ENCODE data around the gene CREB3L1.

CREB3L1 gene

GRCh38 chr11:46351148-46351547, 73.7 kb downstream of the CREB3L1 start:
- Histone ChIP-seq H3K36me3 (ENCODE audit: control insufficient read depth, insufficient read depth, low read length) (no peaks in the 10 kb centered on the region), H3K9me3 (ENCODE audit: control insufficient read depth, insufficient read depth, low read depth, low read length) (no peaks in the 10 kb centered on the region), H3K27me3 (ENCODE audit: control insufficient read depth, insufficient read depth, low read length) (peaks cover 9% of the 10 kb centered on the region), H3K4me3 (ENCODE audit: low read depth, low read length) (no peak overlapping the region), H3K4me1 (ENCODE audit: control insufficient read depth, insufficient read depth, low read length) (peaks cover 63% of the 10 kb centered on the region), H3K27ac (ENCODE audit: low read depth, low read length) (no peak overlapping the region), H3K9ac (ENCODE audit: low read length) (no peak overlapping the region)

GRCh38 chr11:46351606-46352005, 74.1 kb downstream of the CREB3L1 start:
- Histone ChIP-seq H3K36me3 (ENCODE audit: control insufficient read depth, insufficient read depth, low read length) (no peaks in the 10 kb centered on the region), H3K4me1 (ENCODE audit: control insufficient read depth, insufficient read depth, low read length) (peaks cover 63% of the 10 kb centered on the region), H3K27me3 (ENCODE audit: control insufficient read depth, insufficient read depth, low read length) (peaks cover 4% of the 10 kb centered on the region), H3K9me3 (ENCODE audit: control insufficient read depth, insufficient read depth, low read depth, low read length) (no peaks in the 10 kb centered on the region), H3K4me3 (ENCODE audit: low read depth, low read length) (peak overlapping the region; percentile 31; the same call in 1 of the 2 replicates), H3K9ac (ENCODE audit: low read length) (peak overlapping the region; percentile 9), H3K27ac (ENCODE audit: low read depth, low read length) (no peak overlapping the region)

- no peaks in the 10 kb centered on the region for H3K36me3 ChIP-seq (ENCODE audit: control insufficient read depth, insufficient read depth, low read length)
- no peak overlapping the region for H3K27ac ChIP-seq (ENCODE audit: low read depth, low read length)
- peaks cover 65% of the 10 kb centered on the region for H3K4me1 ChIP-seq (ENCODE audit: control insufficient read depth, insufficient read depth, low read length)
- peak overlapping the region; percentile 9 for H3K9ac ChIP-seq (ENCODE audit: low read length)
- H3K4me3 ChIP-seq (ENCODE audit: low read depth, low read length): peak overlapping the region; percentile 31; the same call in 1 of the 2 replicates
- H3K9me3 ChIP-seq (ENCODE audit: control insufficient read depth, insufficient read depth, low read depth, low read length): no peaks in the 10 kb centered on the region
- no peaks in the 10 kb centered on the region for H3K27me3 ChIP-seq (ENCODE audit: control insufficient read depth, insufficient read depth, low read length)
These were observed 74.8 kb downstream of the CREB3L1 start for GRCh38 chr11:46352063-46352841.

DNA sequence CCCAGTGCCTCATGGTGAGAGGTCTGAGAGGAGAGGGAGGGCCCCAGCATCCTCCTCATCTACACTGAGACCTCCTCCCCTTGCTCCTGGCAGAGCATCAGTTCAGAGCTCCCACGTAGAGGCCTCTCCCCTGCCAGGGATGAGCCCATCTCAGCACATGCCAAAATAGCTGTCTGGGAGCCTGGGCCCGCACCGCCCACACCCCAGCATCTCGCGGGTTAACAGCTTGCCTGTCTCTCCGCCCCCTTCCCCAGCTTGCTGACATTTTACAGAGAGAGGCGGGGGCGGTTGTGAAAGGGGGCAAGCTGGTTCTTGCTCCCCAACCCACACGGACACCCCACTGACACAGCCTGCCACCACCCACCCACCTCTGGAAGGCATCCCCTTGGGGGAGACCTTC, 76.2 kb downstream of the CREB3L1 start:
- no peak overlapping the region for H3K27ac ChIP-seq (ENCODE audit: low read depth, low read length)
- no peaks in the 10 kb centered on the region for H3K27me3 ChIP-seq (ENCODE audit: control insufficient read depth, insufficient read depth, low read length)
- H3K4me3 ChIP-seq (ENCODE audit: low read depth, low read length): no peak overlapping the region
- H3K9ac ChIP-seq (ENCODE audit: low read length): no peak overlapping the region
- H3K4me1 ChIP-seq (ENCODE audit: control insufficient read depth, insufficient read depth, low read length): peaks cover 63% of the 10 kb centered on the region
- H3K9me3 ChIP-seq (ENCODE audit: control insufficient read depth, insufficient read depth, low read depth, low read length): no peaks in the 10 kb centered on the region
- no peaks in the 10 kb centered on the region for H3K36me3 ChIP-seq (ENCODE audit: control insufficient read depth, insufficient read depth, low read length)

GRCh38 chr11:46356924-46357482, 79.5 kb downstream of the CREB3L1 start:
- H3K36me3 ChIP-seq (ENCODE audit: control insufficient read depth, insufficient read depth, low read length): no peaks in the 10 kb centered on the region
- H3K27me3 ChIP-seq (ENCODE audit: control insufficient read depth, insufficient read depth, low read length): no peaks in the 10 kb centered on the region
- H3K4me1 ChIP-seq (ENCODE audit: control insufficient read depth, insufficient read depth, low read length): peaks cover 51% of the 10 kb centered on the region
- H3K4me3 ChIP-seq (ENCODE audit: low read depth, low read length): no peak overlapping the region
- H3K9me3 ChIP-seq (ENCODE audit: control insufficient read depth, insufficient read depth, low read depth, low read length): no peaks in the 10 kb centered on the region
- H3K9ac ChIP-seq (ENCODE audit: low read length): no peak overlapping the region
- no peak overlapping the region for H3K27ac ChIP-seq (ENCODE audit: low read depth, low read length)

GRCh38 chr11:46357483-46357936, 80.0 kb downstream of the CREB3L1 start:
- H3K9ac ChIP-seq (ENCODE audit: low read length): no peak overlapping the region
- H3K27me3 ChIP-seq (ENCODE audit: control insufficient read depth, insufficient read depth, low read length): no peaks in the 10 kb centered on the region
- H3K9me3 ChIP-seq (ENCODE audit: control insufficient read depth, insufficient read depth, low read depth, low read length): no peaks in the 10 kb centered on the region
- H3K4me3 ChIP-seq (ENCODE audit: low read depth, low read length): no peak overlapping the region
- peaks cover 51% of the 10 kb centered on the region for H3K4me1 ChIP-seq (ENCODE audit: control insufficient read depth, insufficient read depth, low read length)
- H3K36me3 ChIP-seq (ENCODE audit: control insufficient read depth, insufficient read depth, low read length): no peaks in the 10 kb centered on the region
- no peak overlapping the region for H3K27ac ChIP-seq (ENCODE audit: low read depth, low read length)

DNA sequence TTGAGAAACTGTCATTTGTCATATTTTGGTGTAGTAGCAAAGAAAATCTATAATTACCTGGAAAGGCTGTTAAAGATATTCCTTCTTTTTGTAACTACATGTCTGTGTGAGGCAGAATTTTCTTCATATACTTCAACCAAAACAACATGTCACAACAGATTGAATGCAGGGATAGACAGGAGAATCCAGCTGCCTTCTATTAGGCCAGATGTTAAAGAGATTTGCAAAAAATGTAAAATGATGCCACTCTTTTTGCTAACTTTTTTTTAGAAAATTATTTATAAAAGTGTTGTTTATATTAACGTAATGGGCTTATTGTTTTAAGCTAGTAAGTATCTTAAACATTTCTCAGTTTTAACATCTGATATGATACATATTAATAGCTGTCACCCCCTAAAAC, 82.5 kb downstream of the CREB3L1 start:
- Histone ChIP-seq H3K9me3 (ENCODE audit: control insufficient read depth, insufficient read depth, low read depth, low read length) (no peaks in the 10 kb centered on the region), H3K4me3 (ENCODE audit: low read depth, low read length) (no peak overlapping the region), H3K9ac (ENCODE audit: low read length) (no peak overlapping the region), H3K4me1 (ENCODE audit: control insufficient read depth, insufficient read depth, low read length) (peaks cover 45% of the 10 kb centered on the region), H3K27me3 (ENCODE audit: control insufficient read depth, insufficient read depth, low read length) (no peaks in the 10 kb centered on the region), H3K36me3 (ENCODE audit: control insufficient read depth, insufficient read depth, low read length) (0 out of 2 replicates have a peak, but pooled peaks cover 2% of the 10 kb centered on the region), H3K27ac (ENCODE audit: low read depth, low read length) (no peak overlapping the region)

DNA sequence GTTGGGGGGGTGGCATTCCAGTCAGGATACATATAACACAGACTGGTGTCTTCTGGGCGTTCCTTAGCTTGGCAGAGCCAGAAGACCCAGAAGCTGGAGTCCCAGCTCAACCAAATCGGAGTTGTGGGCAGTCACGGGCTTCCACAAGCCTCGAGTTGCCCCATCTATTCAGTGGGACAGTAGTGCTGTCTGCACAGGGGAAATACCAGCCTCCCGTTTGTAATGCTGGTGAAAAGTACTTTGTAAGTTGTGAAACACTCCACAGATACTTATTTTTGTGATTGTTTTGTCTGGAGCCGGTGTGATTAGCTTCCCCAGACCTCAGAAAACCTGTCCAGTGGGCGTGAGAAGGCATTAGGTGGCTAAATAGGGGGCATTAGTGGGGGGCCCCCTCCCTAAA, 83.4 kb downstream of the CREB3L1 start:
- Histone ChIP-seq H3K4me1 (ENCODE audit: control insufficient read depth, insufficient read depth, low read length) (peaks cover 45% of the 10 kb centered on the region), H3K27ac (ENCODE audit: low read depth, low read length) (no peak overlapping the region), H3K27me3 (ENCODE audit: control insufficient read depth, insufficient read depth, low read length) (no peaks in the 10 kb centered on the region), H3K4me3 (ENCODE audit: low read depth, low read length) (no peak overlapping the region), H3K9me3 (ENCODE audit: control insufficient read depth, insufficient read depth, low read depth, low read length) (no peaks in the 10 kb centered on the region), H3K36me3 (ENCODE audit: control insufficient read depth, insufficient read depth, low read length) (0 out of 2 replicates have a peak, but pooled peaks cover 2% of the 10 kb centered on the region), H3K9ac (ENCODE audit: low read length) (no peak overlapping the region)

DNA sequence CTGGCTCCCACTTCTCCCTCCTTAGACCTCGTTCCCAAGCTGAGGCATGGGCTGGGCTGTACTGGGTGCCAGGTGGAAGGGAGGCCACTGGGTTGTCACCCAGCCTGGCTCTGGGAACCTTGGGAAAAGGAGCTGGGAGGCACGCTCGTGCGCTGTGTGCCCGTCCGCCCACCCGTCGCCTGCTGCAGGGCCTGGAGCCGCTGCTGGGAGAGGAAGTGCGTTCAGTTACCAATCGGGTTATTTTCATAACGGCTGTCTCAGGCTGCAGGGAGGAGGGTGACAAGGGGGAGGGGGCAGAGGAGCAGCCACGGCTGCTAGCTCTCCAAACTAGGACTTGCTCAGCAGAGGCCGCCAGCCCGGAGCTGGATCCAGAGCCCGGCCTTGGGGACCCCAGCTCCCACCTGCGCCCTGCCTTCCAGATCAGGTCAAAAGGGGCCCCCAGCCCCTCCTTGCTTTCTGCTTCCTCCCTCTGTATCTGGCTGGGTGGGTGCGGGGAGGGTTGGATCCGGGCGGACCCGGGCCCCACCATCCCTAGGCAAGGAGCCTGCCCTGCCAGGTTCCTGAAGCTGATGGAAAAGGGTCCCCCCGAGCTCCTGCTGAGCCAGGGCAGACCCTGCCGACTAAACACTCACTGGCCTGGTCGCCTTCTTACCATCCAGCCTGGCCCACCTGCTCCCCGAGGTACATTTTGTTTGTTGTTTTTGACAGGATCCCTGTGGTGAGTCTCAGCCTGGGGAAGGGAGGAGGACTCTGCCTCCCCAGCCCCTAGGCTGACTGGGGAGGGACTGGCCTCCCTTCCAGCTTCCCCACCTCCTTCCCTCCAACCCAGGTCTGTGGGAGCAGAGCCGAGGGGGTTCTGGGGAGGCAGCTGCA, 84.1 kb downstream of the CREB3L1 start:
- Histone ChIP-seq H3K9ac (ENCODE audit: low read length) (no peak overlapping the region), H3K4me1 (ENCODE audit: control insufficient read depth, insufficient read depth, low read length) (peaks cover 39% of the 10 kb centered on the region)

GRCh38 chr11:46362156-46363030, 84.9 kb downstream of the CREB3L1 start:
- Histone ChIP-seq H3K9ac (ENCODE audit: low read length) (no peak overlapping the region), H3K4me1 (ENCODE audit: control insufficient read depth, insufficient read depth, low read length) (peaks cover 38% of the 10 kb centered on the region), H3K27me3 (ENCODE audit: control insufficient read depth, insufficient read depth, low read length) (no peaks in the 10 kb centered on the region), H3K9me3 (ENCODE audit: control insufficient read depth, insufficient read depth, low read depth, low read length) (no peaks in the 10 kb centered on the region), H3K27ac (ENCODE audit: low read depth, low read length) (no peak overlapping the region), H3K4me3 (ENCODE audit: low read depth, low read length) (no peak overlapping the region), H3K36me3 (ENCODE audit: control insufficient read depth, insufficient read depth, low read length) (0 out of 2 replicates have a peak, but pooled peaks cover 2% of the 10 kb centered on the region)

More for the DNA sequence above, 84.1 kb downstream of the CREB3L1 start:
- H3K4me3 ChIP-seq (ENCODE audit: low read depth, low read length): no peak overlapping the region
- no peaks in the 10 kb centered on the region for H3K9me3 ChIP-seq (ENCODE audit: control insufficient read depth, insufficient read depth, low read depth, low read length)
- no peaks in the 10 kb centered on the region for H3K27me3 ChIP-seq (ENCODE audit: control insufficient read depth, insufficient read depth, low read length)
- H3K36me3 ChIP-seq (ENCODE audit: control insufficient read depth, insufficient read depth, low read length): 0 out of 2 replicates have a peak, but pooled peaks cover 2% of the 10 kb centered on the region
- no peak overlapping the region for H3K27ac ChIP-seq (ENCODE audit: low read depth, low read length)

All from HUES6 (cell line).